ES-I3 (cell line): ENCODE measurements around the gene CFAP300.

Experiments
- H3K36me3 ChIP-seq: 2 replicates; pipeline ENCODE4 v1.6.1; 2013; ENCODE audit warnings: mild to moderate bottlenecking, low read length, control low read depth, moderate library complexity; ENCODE audit not compliant: insufficient read depth
- H3K4me1 ChIP-seq: 2 replicates; pipeline ENCODE4 v1.6.1; 2013; ENCODE audit warnings: mild to moderate bottlenecking, control low read depth, low read length; ENCODE audit not compliant: insufficient read depth
- H3K9ac ChIP-seq: 2 replicates; pipeline ENCODE4 v1.6.1; 2013; ENCODE audit warnings: low read depth, mild to moderate bottlenecking, low read length, moderate library complexity
- H3K9me3 ChIP-seq: 2 replicates; pipeline ENCODE4 v1.6.1; 2013; ENCODE audit warnings: mild to moderate bottlenecking, low read length, moderate library complexity; ENCODE audit not compliant: control insufficient read depth, insufficient read depth

CFAP300 gene

DNA sequence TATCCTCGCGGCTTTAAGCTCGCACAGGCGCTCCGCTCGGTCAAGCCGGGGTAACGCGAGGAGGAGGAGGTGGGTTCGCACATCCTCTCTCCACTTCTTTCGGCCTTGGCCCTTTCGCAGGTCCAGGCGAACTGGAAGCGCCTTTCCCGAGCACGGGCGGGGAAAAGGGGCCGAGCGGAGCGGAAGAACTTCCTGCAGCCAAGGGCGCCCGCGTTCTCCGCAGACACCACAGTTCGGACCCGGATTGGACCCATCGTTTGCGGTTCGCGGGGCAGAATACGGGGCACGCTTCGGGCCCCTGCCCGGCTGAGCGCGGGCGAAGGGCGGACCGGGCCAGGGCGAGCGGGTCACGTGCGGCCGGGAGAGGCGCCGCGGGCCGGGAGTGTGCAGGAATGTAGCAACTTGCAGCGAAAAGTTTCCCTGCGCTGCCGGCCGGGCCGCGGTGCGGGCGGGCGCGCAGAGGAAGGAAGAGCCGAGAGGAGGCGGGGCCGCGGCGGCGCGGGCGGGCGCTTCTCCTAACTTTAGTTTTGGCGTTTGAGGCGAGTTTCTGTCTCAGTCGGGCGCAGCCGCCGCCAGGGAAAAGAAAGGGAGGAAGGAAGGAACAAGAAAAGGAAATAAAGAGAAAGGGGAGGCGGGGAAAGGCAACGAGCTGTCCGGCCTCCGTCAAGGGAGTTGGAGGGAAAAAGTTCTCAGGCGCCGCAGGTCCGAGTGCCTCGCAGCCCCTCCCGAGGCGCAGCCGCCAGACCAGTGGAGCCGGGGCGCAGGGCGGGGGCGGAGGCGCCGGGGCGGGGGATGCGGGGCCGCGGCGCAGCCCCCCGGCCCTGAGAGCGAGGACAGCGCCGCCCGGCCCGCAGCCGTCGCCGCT is 62.9 kb downstream of the CFAP300 start, which contains the start of gene YAP1:
Gene YAP1, plus strand, starts transcription at position 552 of the 865 bp plus-strand sequence. CDS start 402 bp downstream, outside the sequence.
- H3K36me3 ChIP-seq = no peaks in the 10 kb centered on the region
- H3K9ac ChIP-seq = peak within 1 kb of the TSS; percentile 89
- peaks cover 12% of the 10 kb centered on the region for H3K4me1 ChIP-seq
- H3K9me3 ChIP-seq = no peaks in the 10 kb centered on the region

DNA sequence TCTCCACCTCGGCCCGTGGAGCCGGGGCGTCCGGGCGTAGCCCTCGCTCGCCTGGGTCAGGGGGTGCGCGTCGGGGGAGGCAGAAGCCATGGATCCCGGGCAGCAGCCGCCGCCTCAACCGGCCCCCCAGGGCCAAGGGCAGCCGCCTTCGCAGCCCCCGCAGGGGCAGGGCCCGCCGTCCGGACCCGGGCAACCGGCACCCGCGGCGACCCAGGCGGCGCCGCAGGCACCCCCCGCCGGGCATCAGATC is 63.4 kb downstream of the CFAP300 start:
- peak overlapping the region; percentile 89 for H3K9ac ChIP-seq
- H3K4me1 ChIP-seq = peaks cover 15% of the 10 kb centered on the region
- H3K9me3 ChIP-seq = no peaks in the 10 kb centered on the region
- no peaks in the 10 kb centered on the region for H3K36me3 ChIP-seq

DNA sequence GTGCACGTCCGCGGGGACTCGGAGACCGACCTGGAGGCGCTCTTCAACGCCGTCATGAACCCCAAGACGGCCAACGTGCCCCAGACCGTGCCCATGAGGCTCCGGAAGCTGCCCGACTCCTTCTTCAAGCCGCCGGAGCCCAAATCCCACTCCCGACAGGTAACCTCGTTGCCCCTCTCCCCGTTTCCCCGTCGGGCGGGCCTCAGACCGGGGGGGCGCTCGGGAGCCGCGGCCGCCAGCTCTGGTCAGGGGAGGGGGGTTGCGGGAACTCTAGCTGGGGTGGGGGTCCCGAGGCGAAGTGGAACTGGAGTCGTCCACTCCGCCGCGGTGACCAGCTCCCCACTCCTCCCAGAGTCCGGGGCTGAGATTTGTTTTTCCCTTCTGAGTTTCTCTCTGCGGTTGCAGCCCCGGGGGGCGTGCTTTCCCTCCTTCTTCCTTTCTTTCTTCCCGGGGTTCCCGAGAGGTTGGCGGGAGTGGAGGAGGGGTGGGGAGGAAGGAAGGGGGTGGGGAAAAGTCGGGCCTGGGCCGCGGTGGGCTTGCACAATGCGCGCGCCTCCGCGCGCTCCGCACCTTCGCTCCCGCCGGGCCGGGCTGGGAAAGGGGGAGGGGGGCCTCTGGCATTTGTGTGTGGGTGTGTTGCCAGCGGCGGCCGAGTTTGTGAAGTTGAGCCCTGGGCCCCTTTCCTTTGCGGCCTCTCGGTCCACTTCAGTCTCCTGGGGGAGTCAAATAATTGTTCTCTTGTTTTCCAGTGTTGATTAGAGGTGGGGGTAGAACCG is 64.0 kb downstream of the CFAP300 start:
- H3K9me3 ChIP-seq = no peaks in the 10 kb centered on the region
- peak overlapping the region; percentile 89 for H3K9ac ChIP-seq
- H3K36me3 ChIP-seq = no peaks in the 10 kb centered on the region
- peaks cover 20% of the 10 kb centered on the region for H3K4me1 ChIP-seq

DNA sequence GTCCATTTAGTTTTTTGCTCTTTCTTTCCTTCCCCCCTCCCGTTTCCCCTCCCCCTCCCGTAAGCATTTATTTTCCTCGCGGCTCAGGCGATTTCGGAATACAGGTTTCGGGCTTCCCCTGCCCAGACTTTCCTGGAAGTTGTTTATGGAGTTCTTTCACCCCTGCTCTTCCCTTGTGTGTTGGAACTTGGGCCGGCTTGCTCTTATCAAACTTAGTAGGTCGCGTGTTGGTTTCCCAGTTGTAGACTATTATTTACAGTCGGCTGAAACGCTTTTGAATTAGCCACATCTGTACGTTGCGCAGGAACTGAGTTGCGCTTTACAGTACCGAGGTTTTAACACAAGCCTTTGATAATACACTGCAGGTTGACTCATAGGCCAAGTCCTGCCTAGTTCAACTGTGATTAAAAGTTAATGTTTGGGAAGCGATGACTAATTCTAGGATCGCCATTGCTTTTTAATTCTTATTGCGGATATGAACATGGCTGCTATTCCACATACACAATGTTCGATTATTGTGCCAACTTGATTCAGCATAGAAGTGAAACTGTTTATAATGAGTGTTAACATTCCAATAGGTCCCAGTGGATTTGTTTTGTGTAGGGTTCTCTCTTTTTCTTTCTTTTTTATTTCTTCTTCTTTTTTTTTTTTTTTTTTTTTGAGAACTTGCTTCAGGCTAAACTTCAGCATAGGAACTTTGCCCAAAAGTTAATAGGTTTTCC is 64.7 kb downstream of the CFAP300 start:
- no peaks in the 10 kb centered on the region for H3K9me3 ChIP-seq
- H3K36me3 ChIP-seq = no peaks in the 10 kb centered on the region
- peak overlapping the region; percentile 89 for H3K9ac ChIP-seq
- H3K4me1 ChIP-seq = peaks cover 23% of the 10 kb centered on the region

- Histone ChIP-seq H3K9ac (peak overlapping the region; percentile 89), H3K36me3 (no peaks in the 10 kb centered on the region), H3K4me1 (peaks cover 25% of the 10 kb centered on the region), H3K9me3 (no peaks in the 10 kb centered on the region)
Observed at GRCh38 chr11:102112509-102112821, 65.2 kb downstream of the CFAP300 start.

DNA sequence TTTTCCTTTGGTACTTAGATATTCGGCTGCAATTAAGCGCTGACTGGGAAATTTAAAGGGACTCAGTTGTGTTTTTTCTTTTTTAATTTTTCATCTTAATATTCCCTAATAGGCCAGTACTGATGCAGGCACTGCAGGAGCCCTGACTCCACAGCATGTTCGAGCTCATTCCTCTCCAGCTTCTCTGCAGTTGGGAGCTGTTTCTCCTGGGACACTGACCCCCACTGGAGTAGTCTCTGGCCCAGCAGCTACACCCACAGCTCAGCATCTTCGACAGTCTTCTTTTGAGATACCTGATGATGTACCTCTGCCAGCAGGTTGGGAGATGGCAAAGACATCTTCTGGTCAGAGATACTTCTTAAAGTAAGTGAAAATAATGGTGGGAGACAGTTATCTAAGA is 66.8 kb downstream of the CFAP300 start:
- no peaks in the 10 kb centered on the region for H3K9me3 ChIP-seq
- H3K36me3 ChIP-seq = no peaks in the 10 kb centered on the region
- no peak overlapping the region for H3K9ac ChIP-seq
- H3K4me1 ChIP-seq = peaks cover 37% of the 10 kb centered on the region

DNA sequence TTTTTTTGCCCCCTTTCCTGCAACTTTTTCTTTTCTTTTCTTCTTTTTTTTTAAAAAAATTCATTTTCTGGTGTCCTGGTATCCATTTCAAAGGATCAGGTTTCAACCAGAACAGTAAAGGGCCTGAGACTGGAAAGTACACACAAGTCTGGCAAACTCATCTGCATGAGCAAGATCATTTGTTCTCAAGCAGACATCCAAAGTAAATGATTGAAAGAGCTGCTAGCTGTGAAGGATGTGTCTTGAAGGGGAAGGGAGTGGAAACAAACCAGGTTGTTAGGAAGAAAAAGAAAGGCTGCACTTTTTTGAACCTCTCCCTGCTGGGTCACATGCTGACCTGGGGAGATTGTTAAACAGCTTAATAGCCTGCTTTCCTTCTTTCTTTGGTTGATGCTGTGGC is 68.3 kb downstream of the CFAP300 start:
- H3K9me3 ChIP-seq = no peaks in the 10 kb centered on the region
- H3K36me3 ChIP-seq = no peaks in the 10 kb centered on the region
- H3K9ac ChIP-seq = no peak overlapping the region
- peaks cover 52% of the 10 kb centered on the region for H3K4me1 ChIP-seq

DNA sequence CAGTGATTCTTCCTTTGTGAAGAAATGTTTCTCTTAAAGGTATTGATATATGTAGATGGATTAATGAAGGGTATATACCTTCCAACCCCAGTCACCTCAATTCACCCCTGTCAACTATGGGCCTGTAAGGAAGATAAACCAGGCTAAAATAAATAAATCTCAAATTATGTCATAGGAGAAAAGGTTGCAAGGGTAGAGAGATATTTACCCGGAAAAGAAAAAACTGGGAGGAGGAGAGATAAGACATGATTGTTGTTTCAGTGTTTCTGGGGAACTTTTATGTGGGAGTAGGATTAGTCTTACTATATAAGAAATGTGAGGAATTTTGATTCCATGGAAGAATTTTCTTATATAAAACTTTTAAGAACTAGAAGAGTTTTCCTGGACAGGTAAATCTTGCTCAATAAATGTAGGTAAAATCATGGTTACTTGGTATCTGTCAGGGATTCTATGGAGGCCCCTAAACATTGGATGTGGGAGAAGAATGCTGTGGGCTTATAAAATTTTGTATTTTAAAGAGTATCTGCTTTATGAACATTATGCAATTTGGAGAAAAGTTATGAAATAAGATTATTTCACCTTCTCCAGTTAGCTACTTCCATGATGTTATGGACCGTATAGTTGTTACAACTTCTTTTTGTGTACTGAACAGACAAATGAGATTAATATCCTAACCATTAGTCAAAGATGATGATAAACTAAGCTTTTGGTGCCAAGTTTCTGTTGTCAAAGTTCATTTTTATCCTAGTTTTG is 69.4 kb downstream of the CFAP300 start:
- Histone ChIP-seq H3K36me3 (no peaks in the 10 kb centered on the region), H3K9me3 (no peaks in the 10 kb centered on the region), H3K9ac (no peak overlapping the region), H3K4me1 (peaks cover 55% of the 10 kb centered on the region)

DNA sequence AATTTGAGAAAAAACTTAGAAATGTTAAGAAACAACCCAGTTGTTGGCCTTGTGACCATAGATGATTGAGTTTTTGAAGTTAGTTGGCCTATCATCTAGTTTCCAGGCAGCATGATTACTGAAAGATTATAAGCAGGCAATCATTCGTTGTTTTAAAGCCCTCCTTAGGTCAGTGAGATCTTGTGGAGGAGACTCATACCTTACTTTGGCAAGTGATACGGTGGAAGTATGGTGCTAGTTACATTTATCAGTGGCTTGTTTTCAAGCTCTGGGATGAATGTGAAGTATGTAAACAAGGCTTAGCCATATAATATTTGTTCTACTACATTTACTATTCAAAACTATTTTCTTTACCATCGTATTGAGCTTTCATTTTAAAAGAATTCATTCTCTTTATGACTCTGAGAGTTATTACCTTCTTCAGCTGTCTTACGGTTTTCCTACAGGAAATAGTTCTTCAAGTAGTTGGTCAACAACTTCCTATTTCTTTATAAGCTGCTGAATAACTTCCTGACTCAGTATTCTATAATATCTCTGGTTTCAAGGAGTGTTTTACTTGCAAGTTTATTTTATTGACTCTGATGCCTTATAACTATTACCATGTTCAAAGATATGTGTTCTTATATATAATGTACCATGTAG is 70.4 kb downstream of the CFAP300 start:
- H3K9ac ChIP-seq = no peak overlapping the region
- no peaks in the 10 kb centered on the region for H3K9me3 ChIP-seq
- peaks cover 55% of the 10 kb centered on the region for H3K4me1 ChIP-seq
- H3K36me3 ChIP-seq = no peaks in the 10 kb centered on the region

GRCh38 chr11:102118937-102119336 is 71.7 kb downstream of the CFAP300 start:
- H3K4me1 ChIP-seq = peaks cover 53% of the 10 kb centered on the region
- no peak overlapping the region for H3K9ac ChIP-seq
- H3K9me3 ChIP-seq = peaks cover 4% of the 10 kb centered on the region; the same call in 1 of the 2 replicates
- no peaks in the 10 kb centered on the region for H3K36me3 ChIP-seq

DNA sequence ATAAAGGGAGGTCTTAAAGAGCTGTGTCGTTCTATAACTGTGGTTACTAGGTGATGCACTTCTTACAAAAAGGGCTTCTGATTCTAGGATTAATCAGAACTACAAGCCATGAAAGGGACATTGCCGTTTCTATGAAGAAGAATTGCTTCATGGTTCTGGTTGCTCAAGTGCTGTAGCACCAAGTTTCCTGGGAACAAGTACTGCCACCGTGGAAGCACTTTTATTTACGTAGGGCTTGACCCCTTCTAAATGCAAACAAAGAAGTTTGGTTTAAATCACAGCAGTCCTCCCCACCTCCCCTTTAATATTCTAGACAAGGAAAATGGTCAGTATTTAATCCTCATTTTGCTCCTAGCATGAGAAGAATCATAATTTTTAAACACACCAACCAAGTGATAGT is 72.8 kb downstream of the CFAP300 start:
- Histone ChIP-seq H3K9me3 (peaks cover 7% of the 10 kb centered on the region), H3K4me1 (peaks cover 44% of the 10 kb centered on the region), H3K9ac (no peak overlapping the region), H3K36me3 (no peaks in the 10 kb centered on the region)

DNA sequence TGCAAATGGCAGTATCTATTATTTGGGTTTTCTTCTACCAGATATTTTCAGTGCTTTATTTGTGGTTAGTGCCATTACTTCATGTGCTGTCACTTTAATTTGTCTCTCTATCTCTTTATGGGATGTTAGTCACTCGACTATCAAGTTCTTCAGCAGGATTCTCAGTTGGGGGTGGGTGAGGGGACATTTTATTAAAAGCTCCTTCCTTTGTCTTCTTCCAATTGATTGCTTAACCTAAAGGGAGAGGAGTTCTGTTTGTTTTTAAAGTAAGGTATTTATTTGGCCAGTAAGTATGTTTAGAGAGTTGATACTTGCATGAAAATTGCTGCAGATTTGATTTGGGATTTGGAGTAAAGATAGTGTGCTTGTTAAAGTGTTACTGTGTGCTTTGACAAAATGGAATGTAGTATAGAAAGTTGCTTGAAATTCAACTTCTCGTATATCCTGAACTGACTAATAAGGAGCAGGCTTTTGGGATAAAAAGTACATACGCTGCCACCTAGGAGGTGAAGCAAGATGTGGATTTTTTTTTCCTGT is 73.3 kb downstream of the CFAP300 start:
- H3K36me3 ChIP-seq = no peaks in the 10 kb centered on the region
- no peak overlapping the region for H3K9ac ChIP-seq
- H3K4me1 ChIP-seq = peaks cover 40% of the 10 kb centered on the region
- H3K9me3 ChIP-seq = peaks cover 9% of the 10 kb centered on the region

DNA sequence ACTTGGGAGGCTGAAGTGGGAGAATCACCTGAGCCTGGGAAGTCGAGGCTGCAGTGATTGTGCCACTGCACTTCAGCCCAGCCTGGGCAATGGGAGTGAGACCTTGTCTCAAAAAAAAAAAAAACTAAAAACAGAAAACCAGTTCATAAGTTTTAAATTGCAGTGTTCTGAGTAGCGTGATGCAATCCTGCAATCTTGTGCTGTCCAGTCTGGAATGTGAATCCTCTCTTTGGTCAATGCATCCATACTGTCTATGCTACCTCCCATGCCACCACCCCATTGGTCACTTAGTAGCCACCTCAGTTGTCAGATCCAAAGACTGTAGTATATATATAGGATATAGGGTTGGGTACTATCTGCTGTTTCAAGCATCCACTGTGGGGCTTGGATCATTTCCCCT is 74.1 kb downstream of the CFAP300 start:
- Histone ChIP-seq H3K9me3 (peaks cover 9% of the 10 kb centered on the region), H3K4me1 (peaks cover 33% of the 10 kb centered on the region), H3K36me3 (no peaks in the 10 kb centered on the region), H3K9ac (no peak overlapping the region)
